ENCODE data around the gene SLC25A47. TPM values are rescaled to one million over a fixed set of nuclear protein-coding genes. Genes with fewer than 3 reads are reported as not detected.

The SLC25A47 gene
- total RNA-seq, 1 experiment from 2014 or later, result not detected

DNA sequence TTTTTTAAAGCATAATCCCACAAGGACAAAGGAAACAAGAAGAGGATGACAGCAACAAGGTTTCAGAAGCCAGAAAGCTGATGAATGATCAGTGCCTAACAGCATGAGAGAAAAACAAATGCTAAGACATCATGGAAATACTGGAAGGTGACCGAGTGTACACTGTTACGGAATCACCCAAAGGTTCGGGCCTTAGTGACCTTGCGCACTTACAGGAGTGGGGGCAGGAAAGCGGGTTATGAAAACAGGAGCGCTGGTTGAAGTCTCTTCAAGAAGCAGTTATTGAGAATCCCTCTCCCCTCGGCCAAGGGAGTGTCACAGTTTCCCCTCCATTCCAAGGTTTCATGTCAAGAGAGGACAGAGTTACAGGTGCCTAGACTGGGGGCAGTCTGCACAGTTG is 42.6 kb downstream of the SLC25A47 start:
- no peak overlapping the region for H3K27ac Mint-ChIP-seq (ENCODE audit: unreplicated experiment)
- no peak overlapping the region for H3K4me3 Mint-ChIP-seq (ENCODE audit: unreplicated experiment)
- peaks cover 20% of the 10 kb centered on the region for H3K4me1 Mint-ChIP-seq (ENCODE audit: low read depth, unreplicated experiment)
- DNase-seq, result no peak
- TF ChIP-seq, protein P1, sequence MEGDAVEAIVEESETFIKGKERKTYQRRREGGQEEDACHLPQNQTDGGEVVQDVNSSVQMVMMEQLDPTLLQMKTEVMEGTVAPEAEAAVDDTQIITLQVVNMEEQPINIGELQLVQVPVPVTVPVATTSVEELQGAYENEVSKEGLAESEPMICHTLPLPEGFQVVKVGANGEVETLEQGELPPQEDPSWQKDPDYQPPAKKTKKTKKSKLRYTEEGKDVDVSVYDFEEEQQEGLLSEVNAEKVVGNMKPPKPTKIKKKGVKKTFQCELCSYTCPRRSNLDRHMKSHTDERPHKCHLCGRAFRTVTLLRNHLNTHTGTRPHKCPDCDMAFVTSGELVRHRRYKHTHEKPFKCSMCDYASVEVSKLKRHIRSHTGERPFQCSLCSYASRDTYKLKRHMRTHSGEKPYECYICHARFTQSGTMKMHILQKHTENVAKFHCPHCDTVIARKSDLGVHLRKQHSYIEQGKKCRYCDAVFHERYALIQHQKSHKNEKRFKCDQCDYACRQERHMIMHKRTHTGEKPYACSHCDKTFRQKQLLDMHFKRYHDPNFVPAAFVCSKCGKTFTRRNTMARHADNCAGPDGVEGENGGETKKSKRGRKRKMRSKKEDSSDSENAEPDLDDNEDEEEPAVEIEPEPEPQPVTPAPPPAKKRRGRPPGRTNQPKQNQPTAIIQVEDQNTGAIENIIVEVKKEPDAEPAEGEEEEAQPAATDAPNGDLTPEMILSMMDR (IDR thresholded peaks at IDR 0.05; ENCODE audit: insufficient read depth in 1 of 2, low read depth in 1 of 2, low read length in 1 of 2, severe bottlenecking in 1 of 2, unreplicated experiment in 1 of 2), result no peak
- intact Hi-C loops (cut with micrococcal nuclease; ENCODE audit: unreplicated experiment), result no loop called here
- Histone ChIP-seq H3K9me3 (no peaks in the 10 kb centered on the region), H3K27me3 (replicated peaks; ENCODE audit: control insufficient read depth, insufficient read depth, low read length) (no peaks in the 10 kb centered on the region), H3K4me1 (peaks cover 18% of the 10 kb centered on the region), H3K36me3 (ENCODE audit: control insufficient read depth, insufficient read depth, low read length) (no peaks in the 10 kb centered on the region), H3K4me3 (ENCODE audit: low read depth, low read length) (no peak overlapping the region)
- H3K9me3 Mint-ChIP-seq (ENCODE audit: unreplicated experiment), result no peaks in the 10 kb centered on the region
- H3K27me3 Mint-ChIP-seq (ENCODE audit: insufficient read depth, unreplicated experiment), result no peaks in the 10 kb centered on the region
- CTCF ChIA-PET, result no interaction called here
- no TSS peak for BruUV-seq (replicated peaks)
- H3K36me3 Mint-ChIP-seq (ENCODE audit: insufficient read depth, unreplicated experiment), result peaks cover 41% of the 10 kb centered on the region
- POLR2A ChIA-PET, result no interaction called here

- H3K4me1 Mint-ChIP-seq (ENCODE audit: low read depth, unreplicated experiment), result peaks cover 25% of the 10 kb centered on the region
- no peaks in the 10 kb centered on the region for H3K27me3 Mint-ChIP-seq (ENCODE audit: insufficient read depth, unreplicated experiment)
- no peaks in the 10 kb centered on the region for H3K9me3 Mint-ChIP-seq (ENCODE audit: unreplicated experiment)
- no peak overlapping the region for H3K4me3 Mint-ChIP-seq (ENCODE audit: unreplicated experiment)
- CTCF ChIA-PET, result no interaction called here
- peaks cover 33% of the 10 kb centered on the region for H3K36me3 Mint-ChIP-seq (ENCODE audit: insufficient read depth, unreplicated experiment)
- TF ChIP-seq, protein P1 (IDR thresholded peaks at IDR 0.05; ENCODE audit: insufficient read depth in 1 of 2, low read depth in 1 of 2, low read length in 1 of 2, severe bottlenecking in 1 of 2, unreplicated experiment in 1 of 2), result no peak
- H3K4me3 ChIP-seq (ENCODE audit: low read depth, low read length), result no peak overlapping the region
- no peaks in the 10 kb centered on the region for H3K9me3 ChIP-seq
- no peak for DNase-seq
- no TSS peak for BruUV-seq (replicated peaks)
- H3K27me3 ChIP-seq (replicated peaks; ENCODE audit: control insufficient read depth, insufficient read depth, low read length), result no peaks in the 10 kb centered on the region
- H3K4me1 ChIP-seq, result no peaks in the 10 kb centered on the region
- H3K36me3 ChIP-seq (ENCODE audit: control insufficient read depth, insufficient read depth, low read length), result no peaks in the 10 kb centered on the region
- H3K27ac Mint-ChIP-seq (ENCODE audit: unreplicated experiment), result no peak overlapping the region
- intact Hi-C loops (cut with micrococcal nuclease; ENCODE audit: unreplicated experiment), result no loop called here
- POLR2A ChIA-PET, result no interaction called here
These were observed 45.9 kb downstream of the SLC25A47 start for GRCh38 chr14:100369019-100369418.

DNA sequence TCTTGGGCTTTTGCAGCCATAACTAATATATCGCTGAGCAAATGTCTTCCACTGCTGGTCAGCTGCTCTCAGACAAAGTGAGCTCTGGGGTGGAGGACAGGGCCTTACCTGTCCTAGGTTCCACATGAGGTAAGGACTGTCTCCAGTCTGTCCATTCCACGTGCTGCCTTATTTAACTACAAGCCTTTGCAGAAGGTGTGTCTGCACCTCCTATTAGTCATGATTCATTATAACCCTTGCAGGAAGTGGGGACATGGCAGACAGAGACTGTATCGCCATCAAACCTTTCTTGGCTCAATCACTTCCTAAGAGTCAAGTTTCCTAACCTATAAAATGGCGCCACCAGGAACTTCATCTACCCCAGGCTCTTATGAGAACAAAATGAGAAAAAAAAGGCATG is 46.9 kb downstream of the SLC25A47 start:
- POLR2A ChIA-PET, result no interaction called here
- Histone ChIP-seq H3K9me3 (no peaks in the 10 kb centered on the region), H3K36me3 (ENCODE audit: control insufficient read depth, insufficient read depth, low read length) (no peaks in the 10 kb centered on the region), H3K27me3 (replicated peaks; ENCODE audit: control insufficient read depth, insufficient read depth, low read length) (no peaks in the 10 kb centered on the region), H3K4me1 (no peaks in the 10 kb centered on the region), H3K4me3 (ENCODE audit: low read depth, low read length) (no peak overlapping the region)
- no peak for DNase-seq
- TF ChIP-seq, protein P1 (IDR thresholded peaks at IDR 0.05; ENCODE audit: insufficient read depth in 1 of 2, low read depth in 1 of 2, low read length in 1 of 2, severe bottlenecking in 1 of 2, unreplicated experiment in 1 of 2), result no peak
- Mint-ChIP-seq H3K36me3 (ENCODE audit: insufficient read depth, unreplicated experiment) (peaks cover 33% of the 10 kb centered on the region), H3K4me1 (ENCODE audit: low read depth, unreplicated experiment) (peaks cover 25% of the 10 kb centered on the region), H3K27ac (ENCODE audit: unreplicated experiment) (no peak overlapping the region), H3K4me3 (ENCODE audit: unreplicated experiment) (no peak overlapping the region), H3K27me3 (ENCODE audit: insufficient read depth, unreplicated experiment) (no peaks in the 10 kb centered on the region), H3K9me3 (ENCODE audit: unreplicated experiment) (no peaks in the 10 kb centered on the region)
- BruUV-seq (replicated peaks), result no TSS peak
- intact Hi-C loops (cut with micrococcal nuclease; ENCODE audit: unreplicated experiment), result no loop called here
- CTCF ChIA-PET, result no interaction called here
